ENCODE measurements around the gene ARL8A.

GRCh38 chr1:202187041-202187671, 42.6 kb upstream of the ARL8A start:
- no peak for TF ChIP-seq POLR2A (IDR thresholded peaks at IDR 0.05)
- TF ChIP-seq CTCF (IDR thresholded peaks at IDR 0.05): no peak

All from right lobe of liver (tissue), 4 donors.